ENCODE results near the gene EIF4A2. TPM values are rescaled to one million over a fixed set of nuclear protein-coding genes. Genes with fewer than 3 reads are reported as not detected.
"Not testable (repeated sequence)": the region's sequence is repeated elsewhere in the genome, so short reads cannot be mapped to it uniquely, and the experiment has no call there.

EIF4A2 gene
- polyA plus RNA-seq, 1 of the 3 experiments (the other 2 are of a cell fraction), result 270 TPM

DNA sequence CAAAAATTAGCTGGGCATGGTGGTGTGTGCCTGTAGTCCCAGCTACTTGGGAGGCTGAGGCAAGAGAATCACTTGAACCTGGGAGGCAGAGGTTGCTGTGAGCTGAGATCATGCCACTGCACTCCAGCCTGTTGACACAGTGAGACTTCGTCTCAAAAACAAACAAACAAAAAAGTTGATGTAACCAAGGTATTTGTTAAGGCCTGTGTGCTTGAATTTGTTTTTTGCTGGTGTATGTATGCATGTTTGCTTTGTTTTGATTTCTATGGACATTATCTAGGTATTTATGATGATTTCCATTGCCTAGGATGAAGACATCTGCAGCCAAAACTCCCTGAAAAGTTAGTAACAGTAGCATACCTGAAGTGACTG lies 39.0 kb downstream of the EIF4A2 start:
- not testable (repeated sequence) for H3K4me3 ChIP-seq (ENCODE audit: low read depth in 2 of 2, low read length in 1 of 2); H2AFZ ChIP-seq (ENCODE audit: low read depth); H3K9ac ChIP-seq; H3K79me2 ChIP-seq (ENCODE audit: insufficient read depth); H3K4me2 ChIP-seq; H3K9me2 ChIP-seq; H4K20me1 ChIP-seq (ENCODE audit: insufficient read depth); H3K27me3 ChIP-seq (ENCODE audit: insufficient read depth); H3K36me3 ChIP-seq (replicated peaks in 1 of 2; ENCODE audit: control insufficient read depth in 1 of 2, insufficient read depth in 2 of 2, low read length in 1 of 2); DNase-seq; H3K4me1 ChIP-seq (ENCODE audit: control insufficient read depth in 1 of 2, insufficient read depth in 2 of 2, low read depth in 1 of 2, low read length in 1 of 2); H3K9me3 ChIP-seq
- 76% methylated on average over 1 of the region's 1 CpG for WGBS (ENCODE audit: low lambda C conversion rate)
- Histone ChIP-seq H3F3A (replicated peaks; ENCODE audit: insufficient read depth) (peaks cover 13% of the 10 kb centered on the region), H3K27ac (ENCODE audit: low read depth in 2 of 2, low read length in 1 of 2) (peak overlapping the region in 1 of 2 experiments; percentile 45; a peak in 2 of 4 replicates)
- ChIA-PET POLR2A (interaction anchor here (1.5 kb wide), 1 partner anchor 39 kb away, joined by 6 read pairs; the partner anchor contains the start of gene EIF4A2), CTCF (interaction anchor here (0.7 to 9.2 kb wide), 26 partner anchors 11 to 843 kb away, joined by 3 to 119 read pairs (median 5); partner anchors contain the start of genes AHSG, DNAJB11 and RFC4)

GRCh38 chr3:186823386-186823785 lies 40.0 kb downstream of the EIF4A2 start:
- no peaks in the 10 kb centered on the region for H3K79me2 ChIP-seq (ENCODE audit: insufficient read depth)
- TF ChIP-seq EP300 (IDR thresholded peaks at IDR 0.05; ENCODE audit: borderline replicate concordance in 1 of 2, low read depth in 1 of 2, low read length in 1 of 2) (no peak), NFIC (IDR thresholded peaks at IDR 0.05; ENCODE audit: borderline replicate concordance) (no peak), CTCF (IDR thresholded peaks at IDR 0.05) (no peak), MEF2A (IDR thresholded peaks at IDR 0.05; ENCODE audit: borderline replicate concordance, low read depth) (no peak)
- H3K4me1 ChIP-seq (ENCODE audit: control insufficient read depth in 1 of 2, insufficient read depth in 2 of 2, low read depth in 1 of 2, low read length in 1 of 2), result peaks cover 0 to 5% of the 10 kb centered on the region in 2 experiments; a peak in 1 of 4 replicates
- no peaks in the 10 kb centered on the region for H3K36me3 ChIP-seq (replicated peaks in 1 of 2; ENCODE audit: control insufficient read depth in 1 of 2, insufficient read depth in 2 of 2, low read length in 1 of 2)
- no peak overlapping the region for H2AFZ ChIP-seq (ENCODE audit: low read depth)
- H3F3A ChIP-seq (replicated peaks; ENCODE audit: insufficient read depth), result peaks cover 13% of the 10 kb centered on the region
- no peak overlapping the region for H3K4me2 ChIP-seq
- H3K27ac ChIP-seq (ENCODE audit: low read depth in 2 of 2, low read length in 1 of 2), result no peak overlapping the region
- WGBS (ENCODE audit: low lambda C conversion rate), result 83% methylated on average over 2 of the region's 2 CpGs
- H3K4me3 ChIP-seq (ENCODE audit: low read depth in 2 of 2, low read length in 1 of 2), result no peak overlapping the region
- ChIA-PET POLR2A (interaction anchor here (0.7 kb wide), 1 partner anchor 25 kb away, joined by 3 read pairs; no protein-coding TSS in a partner anchor), CTCF (interaction anchor here (0.7 to 9.2 kb wide), 3 partner anchors 18 to 215 kb away, joined by 3 to 119 read pairs (median 3); partner anchors contain the start of gene AHSG)
- H3K9me3 ChIP-seq, result no peaks in the 10 kb centered on the region
- no peak for DNase-seq
- no peaks in the 10 kb centered on the region for H3K9me2 ChIP-seq
- no peak overlapping the region for H3K9ac ChIP-seq
- peaks cover 7% of the 10 kb centered on the region; the same call in 1 of the 2 replicates for H3K27me3 ChIP-seq (ENCODE audit: insufficient read depth)
- H4K20me1 ChIP-seq (ENCODE audit: insufficient read depth), result no peaks in the 10 kb centered on the region

GRCh38 chr3:186824430-186825139 lies 41.2 kb downstream of the EIF4A2 start:
- no peak overlapping the region for H3K27ac ChIP-seq (ENCODE audit: low read depth in 2 of 2, low read length in 1 of 2)
- H3K4me3 ChIP-seq (ENCODE audit: low read depth in 2 of 2, low read length in 1 of 2), result no peak overlapping the region
- no peak for TF ChIP-seq POLR2AphosphoS5 (IDR thresholded peaks at IDR 0.05; ENCODE audit: low read depth, low read length)
- TF ChIP-seq GABPA (IDR thresholded peaks at IDR 0.05; ENCODE audit: low read depth), result no peak
- no peak for TF ChIP-seq RAD21 (IDR thresholded peaks at IDR 0.05; ENCODE audit: low read length)
- TF ChIP-seq ELF1 (IDR thresholded peaks at IDR 0.05), result no peak
- no peak for TF ChIP-seq NFIC (IDR thresholded peaks at IDR 0.05; ENCODE audit: borderline replicate concordance)
- no peak for TF ChIP-seq RCOR1 (IDR thresholded peaks at IDR 0.05; ENCODE audit: low read length)
- TF ChIP-seq MXI1 (IDR thresholded peaks at IDR 0.05; ENCODE audit: low read depth, low read length), result no peak
- no peak for TF ChIP-seq TEAD4 (IDR thresholded peaks at IDR 0.05; ENCODE audit: borderline replicate concordance, insufficient read depth)
- TF ChIP-seq, protein P1, sequence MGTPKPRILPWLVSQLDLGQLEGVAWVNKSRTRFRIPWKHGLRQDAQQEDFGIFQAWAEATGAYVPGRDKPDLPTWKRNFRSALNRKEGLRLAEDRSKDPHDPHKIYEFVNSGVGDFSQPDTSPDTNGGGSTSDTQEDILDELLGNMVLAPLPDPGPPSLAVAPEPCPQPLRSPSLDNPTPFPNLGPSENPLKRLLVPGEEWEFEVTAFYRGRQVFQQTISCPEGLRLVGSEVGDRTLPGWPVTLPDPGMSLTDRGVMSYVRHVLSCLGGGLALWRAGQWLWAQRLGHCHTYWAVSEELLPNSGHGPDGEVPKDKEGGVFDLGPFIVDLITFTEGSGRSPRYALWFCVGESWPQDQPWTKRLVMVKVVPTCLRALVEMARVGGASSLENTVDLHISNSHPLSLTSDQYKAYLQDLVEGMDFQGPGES (IDR thresholded peaks at IDR 0.05; ENCODE audit: low read depth, low read length), result no peak
- no peak for TF ChIP-seq TCF12 (IDR thresholded peaks at IDR 0.05)
- no peak for TF ChIP-seq JUND (IDR thresholded peaks at IDR 0.05)
- TF ChIP-seq RFX5 (IDR thresholded peaks at IDR 0.05; ENCODE audit: low read length), result no peak

More at GRCh38 chr3:186824430-186825139, 41.2 kb downstream of the EIF4A2 start:
- Histone ChIP-seq H3K27me3 (ENCODE audit: insufficient read depth) (peaks cover 18% of the 10 kb centered on the region; the same call in 1 of the 2 replicates), H3K9me3 (no peaks in the 10 kb centered on the region), H3K79me2 (ENCODE audit: insufficient read depth) (no peaks in the 10 kb centered on the region), H3K9ac (no peak overlapping the region), H3K36me3 (replicated peaks in 1 of 2; ENCODE audit: control insufficient read depth in 1 of 2, insufficient read depth in 2 of 2, low read length in 1 of 2) (no peaks in the 10 kb centered on the region), H3K9me2 (no peaks in the 10 kb centered on the region), H4K20me1 (ENCODE audit: insufficient read depth) (no peaks in the 10 kb centered on the region), H2AFZ (ENCODE audit: low read depth) (no peak overlapping the region), H3K4me1 (ENCODE audit: control insufficient read depth in 1 of 2, insufficient read depth in 2 of 2, low read depth in 1 of 2, low read length in 1 of 2) (peaks cover 0 to 5% of the 10 kb centered on the region in 2 experiments; a peak in 1 of 4 replicates), H3F3A (replicated peaks; ENCODE audit: insufficient read depth) (peaks cover 13% of the 10 kb centered on the region), H3K4me2 (no peak overlapping the region)
- DNase-seq, result no peak
- ChIA-PET CTCF (interaction anchor here (0.6 to 9.2 kb wide), 9 partner anchors 17 to 841 kb away, joined by 3 to 119 read pairs (median 3); partner anchors contain the start of genes AHSG and RPL39L), POLR2A (no interaction called here)
- 90% methylated on average over 8 of the region's 18 CpGs for WGBS (ENCODE audit: low lambda C conversion rate)
